Fibroblast of lung (primary cell): ENCODE data around the gene VPS13C. TPM values are rescaled to one million over a fixed set of nuclear protein-coding genes. Genes with fewer than 3 reads are reported as not detected.

Source experiments
- DNase-seq, 2 donors: peaks; one replicate each; pipeline versions ENCODE4 v3.0.0 to v3.0.0-alpha.2; 2010; ENCODE audit warnings: low read depth in 2 of 2
- H2AFZ ChIP-seq: 2 replicates; pipeline ENCODE4 v1.5.1; 2012; ENCODE audit warnings: low read length, control low read depth, inconsistent platforms
- H3K27ac ChIP-seq: 2 replicates; pipeline ENCODE4 v1.5.1; 2011; ENCODE audit warnings: low read length, control low read depth; ENCODE audit not compliant: insufficient read depth
- H3K27me3 ChIP-seq: 2 replicates; pipeline ENCODE4 v1.5.1; 2011; ENCODE audit warnings: mild to moderate bottlenecking, low read length; ENCODE audit not compliant: control insufficient read depth, insufficient read depth
- H3K36me3 ChIP-seq: 2 replicates; pipeline ENCODE4 v1.5.1; 2011; ENCODE audit warnings: low read length; ENCODE audit not compliant: control insufficient read depth, insufficient read depth
- H3K4me1 ChIP-seq: 2 replicates; pipeline ENCODE4 v1.5.1; 2011; ENCODE audit warnings: low read length; ENCODE audit not compliant: control insufficient read depth, insufficient read depth; ENCODE audit errors: extremely low read depth
- H3K4me2 ChIP-seq: 2 replicates; pipeline ENCODE4 v1.5.1; 2011; ENCODE audit warnings: low read length, control low read depth; ENCODE audit not compliant: insufficient read depth; ENCODE audit errors: extremely low read depth
- H3K4me3 ChIP-seq, 4 experiments: fragments of 200-600 bp in 1 of 4; sonication (generic) in 1 of 4; replicated peaks in 1 of 4; 2 replicates each; pipeline ENCODE4 v1.5.1; 2011 to 2016; ENCODE audit warnings: low read length in 4 of 4, low read depth in 3 of 4, mild to moderate bottlenecking in 3 of 4, control low read depth in 2 of 4, inconsistent platforms in 1 of 4, mixed read lengths in 1 of 4; ENCODE audit not compliant: insufficient read depth in 1 of 4; ENCODE audit errors: control extremely low read depth in 1 of 4
- H3K79me2 ChIP-seq: 2 replicates; pipeline ENCODE4 v1.5.1; 2012; ENCODE audit warnings: mild to moderate bottlenecking, low read length, inconsistent platforms; ENCODE audit not compliant: control insufficient read depth, insufficient read depth
- H3K9ac ChIP-seq: 2 replicates; pipeline ENCODE4 v1.5.1; 2011; ENCODE audit warnings: mild to moderate bottlenecking, low read length, control low read depth; ENCODE audit not compliant: insufficient read depth
- H3K9me3 ChIP-seq: 2 replicates; pipeline ENCODE4 v1.5.1; 2012; ENCODE audit warnings: low read depth, low read length; ENCODE audit not compliant: control insufficient read depth, insufficient read depth
- H4K20me1 ChIP-seq: 2 replicates; pipeline ENCODE4 v1.5.1; 2011; ENCODE audit warnings: low read length; ENCODE audit not compliant: control insufficient read depth, insufficient read depth; ENCODE audit errors: extremely low read depth
- CTCF ChIP-seq, 2 donors: IDR thresholded peaks in 1 of 2; conservative IDR thresholded peaks in 1 of 2; 1 replicate in 1 of 2; 2 replicates in 1 of 2; pipeline ENCODE4 v1.5.1; 2011 to 2012; ENCODE audit warnings: low read length in 2 of 2, control low read depth in 1 of 2, inconsistent platforms in 1 of 2, low read depth in 1 of 2, mild to moderate bottlenecking in 1 of 2
- EZH2 ChIP-seq: IDR thresholded peaks from 2 replicates; pipeline ENCODE4 v1.5.1; 2012; ENCODE audit warnings: low read length, control low read depth, mild to moderate bottlenecking; ENCODE audit errors: missing control alignments
- polyA plus RNA-seq, 2 donors: library from polyadenylated mRNA; depleted of rRNA in 1 of 2; stranded (reverse) in 1 of 2; unstranded in 1 of 2; fragments of >200 nt; gene quantifications; 2 replicates each; pipeline ENCODE4 v1.2.1, GENCODE V29; 2011 to 2012; ENCODE audit warnings: missing spikeins in 1 of 2
- total RNA-seq: library from RNA; depleted of rRNA; stranded (reverse); fragments of >200 nt; gene quantifications from 2 replicates; pipeline ENCODE4 v1.2.1, GENCODE V29; 2014

The VPS13C gene
- total and polyA plus RNA-seq, 2 donors (not counting 1 experiment from before 2014, with no cell fraction given) = 19.6 to 82.7 TPM

- no peak for DNase-seq
- Histone ChIP-seq H3K27ac (no peak overlapping the region), H3K27me3 (no peaks in the 10 kb centered on the region), H3K36me3 (no peaks in the 10 kb centered on the region), H3K4me1 (peaks cover under 1% of the 10 kb centered on the region), H3K9ac (no peak overlapping the region), H3K9me3 (no peaks in the 10 kb centered on the region), H2AFZ (no peak overlapping the region), H3K4me3 (no peak overlapping the region), H3K4me2 (no peak overlapping the region), H3K79me2 (no peaks in the 10 kb centered on the region), H4K20me1 (no peaks in the 10 kb centered on the region)
- TF ChIP-seq CTCF (conservative IDR thresholded peaks at IDR 0.05 in 1 of 2, IDR thresholded peaks at IDR 0.05 in 1 of 2; ENCODE audit: low read depth in 1 of 2, low read length in 2 of 2) = no peak
- TF ChIP-seq EZH2 = no peak
Measured at GRCh38 chr15:62104846-62105245, 44.6 kb upstream of the VPS13C start.

GRCh38 chr15:62104401-62104800, 44.2 kb upstream of the VPS13C start:
- Histone ChIP-seq H3K79me2 (no peaks in the 10 kb centered on the region), H3K4me1 (no peaks in the 10 kb centered on the region), H3K4me3 (no peak overlapping the region), H4K20me1 (no peaks in the 10 kb centered on the region), H3K9ac (no peak overlapping the region), H2AFZ (no peak overlapping the region), H3K36me3 (no peaks in the 10 kb centered on the region), H3K4me2 (no peak overlapping the region), H3K27me3 (no peaks in the 10 kb centered on the region), H3K27ac (no peak overlapping the region), H3K9me3 (no peaks in the 10 kb centered on the region)
- DNase-seq = no peak
- no peak for TF ChIP-seq EZH2
- TF ChIP-seq CTCF (conservative IDR thresholded peaks at IDR 0.05 in 1 of 2, IDR thresholded peaks at IDR 0.05 in 1 of 2; ENCODE audit: low read depth in 1 of 2, low read length in 2 of 2) = no peak

- no peaks in the 10 kb centered on the region for H3K36me3 ChIP-seq
- H3K4me3 ChIP-seq = no peak overlapping the region
- H3K27ac ChIP-seq = no peak overlapping the region
- DNase-seq = no peak
- H3K4me1 ChIP-seq = no peaks in the 10 kb centered on the region
- H3K4me2 ChIP-seq = no peak overlapping the region
- H3K79me2 ChIP-seq = no peaks in the 10 kb centered on the region
- no peak overlapping the region for H2AFZ ChIP-seq
- H4K20me1 ChIP-seq = no peaks in the 10 kb centered on the region
- TF ChIP-seq CTCF (conservative IDR thresholded peaks at IDR 0.05 in 1 of 2, IDR thresholded peaks at IDR 0.05 in 1 of 2; ENCODE audit: low read depth in 1 of 2, low read length in 2 of 2) (no peak), EZH2 (no peak)
- no peak overlapping the region for H3K9ac ChIP-seq
- H3K27me3 ChIP-seq = no peaks in the 10 kb centered on the region
- no peaks in the 10 kb centered on the region for H3K9me3 ChIP-seq
Measured at GRCh38 chr15:62103431-62103830, 43.2 kb upstream of the VPS13C start.
